Activated T-cell treated with anti-CD3 and anti-CD28 coated beads, Interleukin-2, amount 50 U/mL, for 24 hours (primary cell): ENCODE results near the gene ZFYVE27.
A peak's percentile ranks its signal among the peaks of the same experiment; 100 is the strongest.

Experiments used
- DNase-seq: peaks from one replicate; pipeline ENCODE4 v3.0.0-alpha.2; 2020
- H3K27ac Mint-ChIP-seq: 2 replicates; pipeline ENCODE4 v1.8.0; 2020; ENCODE audit warnings: mild to moderate bottlenecking, mixed read lengths
- H3K27me3 Mint-ChIP-seq: 2 replicates; pipeline ENCODE4 v1.8.0; 2020; ENCODE audit warnings: mixed read lengths
- H3K36me3 Mint-ChIP-seq: 2 replicates; pipeline ENCODE4 v1.8.0; 2020; ENCODE audit warnings: low read depth, mixed read lengths
- H3K4me1 Mint-ChIP-seq: 2 replicates; pipeline ENCODE4 v1.8.0; 2020; ENCODE audit warnings: low read depth, mixed read lengths
- H3K4me3 Mint-ChIP-seq: 2 replicates; pipeline ENCODE4 v1.8.0; 2020; ENCODE audit warnings: mild to moderate bottlenecking, moderate library complexity, mixed read lengths
- H3K9me3 Mint-ChIP-seq: 2 replicates; pipeline ENCODE4 v1.8.0; 2020; ENCODE audit warnings: mixed read lengths

The ZFYVE27 gene

GRCh38 chr10:97766106-97766810, 29.3 kb downstream of the ZFYVE27 start:
- Mint-ChIP-seq H3K36me3 (peaks cover 11% of the 10 kb centered on the region), H3K4me1 (peaks cover 7% of the 10 kb centered on the region), H3K9me3 (no peaks in the 10 kb centered on the region), H3K4me3 (no peak overlapping the region), H3K27ac (no peak overlapping the region), H3K27me3 (peaks cover 21% of the 10 kb centered on the region)
- no peak for DNase-seq

GRCh38 chr10:97766996-97767924, 30.3 kb downstream of the ZFYVE27 start:
- Mint-ChIP-seq H3K27me3 (peaks cover 27% of the 10 kb centered on the region), H3K4me1 (peaks cover 12% of the 10 kb centered on the region), H3K4me3 (no peak overlapping the region), H3K9me3 (no peaks in the 10 kb centered on the region), H3K27ac (no peak overlapping the region), H3K36me3 (peaks cover 3% of the 10 kb centered on the region)
- DNase-seq = no peak

GRCh38 chr10:97768322-97769315, 31.7 kb downstream of the ZFYVE27 start:
- no peak overlapping the region for H3K27ac Mint-ChIP-seq
- H3K4me3 Mint-ChIP-seq = no peak overlapping the region
- H3K4me1 Mint-ChIP-seq = peaks cover 13% of the 10 kb centered on the region
- H3K27me3 Mint-ChIP-seq = peaks cover 36% of the 10 kb centered on the region
- no peaks in the 10 kb centered on the region for H3K9me3 Mint-ChIP-seq
- no peak for DNase-seq
- no peaks in the 10 kb centered on the region for H3K36me3 Mint-ChIP-seq

- Mint-ChIP-seq H3K4me3 (no peak overlapping the region), H3K9me3 (no peaks in the 10 kb centered on the region), H3K27ac (no peak overlapping the region), H3K36me3 (no peaks in the 10 kb centered on the region), H3K27me3 (peaks cover 36% of the 10 kb centered on the region), H3K4me1 (peaks cover 13% of the 10 kb centered on the region)
- DNase-seq = no peak
These were observed 33.3 kb downstream of the ZFYVE27 start for GRCh38 chr10:97770255-97770654.

GRCh38 chr10:97771055-97771891, 34.3 kb downstream of the ZFYVE27 start:
- Mint-ChIP-seq H3K4me1 (peaks cover 13% of the 10 kb centered on the region), H3K9me3 (no peaks in the 10 kb centered on the region), H3K36me3 (no peaks in the 10 kb centered on the region), H3K4me3 (peak overlapping the region; percentile 69), H3K27me3 (peaks cover 36% of the 10 kb centered on the region), H3K27ac (no peak overlapping the region)
- DNase-seq = peak; percentile 48

GRCh38 chr10:97771913-97772823, 35.2 kb downstream of the ZFYVE27 start, which contains the start of gene SFRP5:
Gene SFRP5 (minus strand): TSS chr10:97771999. CDS start chr10:97771833, 166 bp downstream.
- Mint-ChIP-seq H3K4me3 (peak within 1 kb of the TSS; percentile 69), H3K4me1 (peaks cover 13% of the 10 kb centered on the region), H3K36me3 (no peaks in the 10 kb centered on the region), H3K27me3 (peaks cover 36% of the 10 kb centered on the region), H3K9me3 (no peaks in the 10 kb centered on the region), H3K27ac (no peak within 1 kb of the TSS)
- DNase-seq = no peak

GRCh38 chr10:97773096-97773495, 36.2 kb downstream of the ZFYVE27 start:
- H3K9me3 Mint-ChIP-seq = no peaks in the 10 kb centered on the region
- H3K4me1 Mint-ChIP-seq = peaks cover 13% of the 10 kb centered on the region
- no peak overlapping the region for H3K4me3 Mint-ChIP-seq
- H3K36me3 Mint-ChIP-seq = no peaks in the 10 kb centered on the region
- DNase-seq = no peak
- H3K27me3 Mint-ChIP-seq = peaks cover 36% of the 10 kb centered on the region
- H3K27ac Mint-ChIP-seq = no peak overlapping the region

GRCh38 chr10:97774811-97775294, 37.9 kb downstream of the ZFYVE27 start:
- no peak for DNase-seq
- Mint-ChIP-seq H3K4me1 (peaks cover 13% of the 10 kb centered on the region), H3K27ac (no peak overlapping the region), H3K9me3 (no peaks in the 10 kb centered on the region), H3K27me3 (peaks cover 29% of the 10 kb centered on the region), H3K36me3 (no peaks in the 10 kb centered on the region), H3K4me3 (no peak overlapping the region)

- no peak overlapping the region for H3K4me3 Mint-ChIP-seq
- no peak overlapping the region for H3K27ac Mint-ChIP-seq
- H3K36me3 Mint-ChIP-seq = no peaks in the 10 kb centered on the region
- peaks cover 10% of the 10 kb centered on the region for H3K27me3 Mint-ChIP-seq
- no peaks in the 10 kb centered on the region for H3K9me3 Mint-ChIP-seq
- H3K4me1 Mint-ChIP-seq = peaks cover 23% of the 10 kb centered on the region
- DNase-seq = no peak
These were observed 40.2 kb downstream of the ZFYVE27 start for GRCh38 chr10:97777143-97777542.

- peak overlapping the region; percentile 20 for H3K27ac Mint-ChIP-seq
- H3K9me3 Mint-ChIP-seq = no peaks in the 10 kb centered on the region
- DNase-seq = no peak
- H3K36me3 Mint-ChIP-seq = no peaks in the 10 kb centered on the region
- no peaks in the 10 kb centered on the region for H3K27me3 Mint-ChIP-seq
- no peak overlapping the region for H3K4me3 Mint-ChIP-seq
- H3K4me1 Mint-ChIP-seq = peaks cover 30% of the 10 kb centered on the region
These were observed 41.7 kb downstream of the ZFYVE27 start for GRCh38 chr10:97778452-97779302.

GRCh38 chr10:97779492-97779891, 42.6 kb downstream of the ZFYVE27 start:
- H3K27ac Mint-ChIP-seq = no peak overlapping the region
- H3K27me3 Mint-ChIP-seq = no peaks in the 10 kb centered on the region
- H3K4me3 Mint-ChIP-seq = no peak overlapping the region
- H3K4me1 Mint-ChIP-seq = peaks cover 30% of the 10 kb centered on the region
- no peak for DNase-seq
- H3K36me3 Mint-ChIP-seq = no peaks in the 10 kb centered on the region
- H3K9me3 Mint-ChIP-seq = no peaks in the 10 kb centered on the region

GRCh38 chr10:97779975-97780374, 43.0 kb downstream of the ZFYVE27 start:
- no peaks in the 10 kb centered on the region for H3K27me3 Mint-ChIP-seq
- DNase-seq = no peak
- no peak overlapping the region for H3K4me3 Mint-ChIP-seq
- H3K36me3 Mint-ChIP-seq = no peaks in the 10 kb centered on the region
- H3K9me3 Mint-ChIP-seq = no peaks in the 10 kb centered on the region
- peaks cover 30% of the 10 kb centered on the region for H3K4me1 Mint-ChIP-seq
- no peak overlapping the region for H3K27ac Mint-ChIP-seq
